SK-N-SH treated with all-trans-retinoic acid at 6 μM for 48 hours (cell line): ENCODE data around the gene SMPD1.

Experiments
- ATAC-seq: fragments of 200-7000 bp; cut with Tn5 transposase; 3 replicates; pipeline ENCODE4 v1.9.1; 2020; ENCODE audit warnings: mild to moderate bottlenecking, moderate library complexity
- ARNTL ChIP-seq: fragments of 450-650 bp; formaldehyde crosslinking; IDR thresholded peaks from 2 replicates; pipeline ENCODE4 v1.5.0; 2020; ENCODE audit warnings: low read depth, mild to moderate bottlenecking, moderate library complexity, borderline replicate concordance
- BACH2 ChIP-seq: fragments of 250-450 bp; sonication (Bioruptor Pico); IDR thresholded peaks from 2 replicates; pipeline ENCODE4 v1.9.0; 2021; ENCODE audit warnings: mild to moderate bottlenecking, borderline replicate concordance
- CSDC2 ChIP-seq: fragments of 250-450 bp; sonication (Bioruptor Pico); IDR thresholded peaks from 2 replicates; pipeline ENCODE4 v1.5.0; 2020; ENCODE audit warnings: mild to moderate bottlenecking, moderate library complexity
- ESRRG ChIP-seq: fragments of 250-450 bp; sonication (Bioruptor Pico); IDR thresholded peaks from 2 replicates; pipeline ENCODE4 v1.6.1; 2021; ENCODE audit warnings: mild to moderate bottlenecking
- GLIS3 ChIP-seq: fragments of 250-450 bp; sonication (Bioruptor Pico); IDR thresholded peaks from 2 replicates; pipeline ENCODE4 v1.5.0; 2020; ENCODE audit warnings: mild to moderate bottlenecking, moderate library complexity
- ISL1 ChIP-seq: fragments of 250-450 bp; sonication (Bioruptor Pico); IDR thresholded peaks from 2 replicates; pipeline ENCODE4 v2.1.2; 2022; ENCODE audit warnings: mild to moderate bottlenecking, moderate library complexity
- OSR1 ChIP-seq: fragments of 250-450 bp; sonication (Bioruptor Pico); IDR thresholded peaks from 2 replicates; pipeline ENCODE4 v1.8.0; 2022; ENCODE audit warnings: moderate library complexity, mild to moderate bottlenecking, inconsistent platforms
- PPARA ChIP-seq: fragments of 250-450 bp; sonication (Bioruptor Pico); IDR thresholded peaks from 2 replicates; pipeline ENCODE4 v1.5.0; 2020; ENCODE audit warnings: mild to moderate bottlenecking, borderline replicate concordance
- RARB ChIP-seq: fragments of 250-450 bp; sonication (Bioruptor Pico); IDR thresholded peaks from 2 replicates; pipeline ENCODE4 v1.8.0; 2021; ENCODE audit warnings: mild to moderate bottlenecking, moderate library complexity
- SNAI2 ChIP-seq: fragments of 250-450 bp; sonication (Bioruptor Pico); IDR thresholded peaks from 2 replicates; pipeline ENCODE4 v1.5.0; 2020; ENCODE audit warnings: mild to moderate bottlenecking, moderate library complexity
- TCF4 ChIP-seq: fragments of 250-450 bp; sonication (Bioruptor Pico); IDR thresholded peaks from 2 replicates; pipeline ENCODE4 v1.8.0; 2021; ENCODE audit warnings: mild to moderate bottlenecking, moderate library complexity, borderline replicate concordance
- ZC3H10 ChIP-seq: fragments of 250-450 bp; sonication (Bioruptor Pico); IDR thresholded peaks from 2 replicates; pipeline ENCODE4 v1.5.1; 2021; ENCODE audit warnings: mild to moderate bottlenecking, moderate library complexity
- ZFP3 ChIP-seq: fragments of 250-450 bp; sonication (Bioruptor Pico); IDR thresholded peaks from 2 replicates; pipeline ENCODE4 v1.5.0; 2020; ENCODE audit warnings: mild to moderate bottlenecking, moderate library complexity
- ZFP30 ChIP-seq: fragments of 450-650 bp; formaldehyde crosslinking; IDR thresholded peaks from 2 replicates; pipeline ENCODE4 v1.5.0; 2022; ENCODE audit warnings: mild to moderate bottlenecking, moderate library complexity
- ZNF565 ChIP-seq: fragments of 450-650 bp; formaldehyde crosslinking; conservative IDR thresholded peaks from 2 replicates; pipeline ENCODE4 v1.5.0; 2020; ENCODE audit warnings: low read depth, mild to moderate bottlenecking, moderate library complexity
- ZNF8 ChIP-seq: fragments of 450-650 bp; formaldehyde crosslinking; IDR thresholded peaks from 2 replicates; pipeline ENCODE4 v1.5.0; 2020; ENCODE audit warnings: mild to moderate bottlenecking, moderate library complexity
- TF ChIP-seq, protein P1 (sequence below): fragments of 250-450 bp; sonication (Bioruptor Pico); IDR thresholded peaks from 2 replicates; pipeline ENCODE4 v1.8.0; 2020; ENCODE audit warnings: mild to moderate bottlenecking, moderate library complexity, borderline replicate concordance
- TF ChIP-seq, protein P2 (sequence below): fragments of 250-450 bp; sonication (Bioruptor Pico); IDR thresholded peaks from 2 replicates; pipeline ENCODE4 v1.5.1; 2020; ENCODE audit warnings: low read depth, mild to moderate bottlenecking, moderate library complexity
- TF ChIP-seq, protein P3 (sequence below): fragments of 250-450 bp; sonication (Bioruptor Pico); IDR thresholded peaks from 2 replicates; pipeline ENCODE4 v1.5.1; 2021; ENCODE audit warnings: mild to moderate bottlenecking, moderate library complexity
- TF ChIP-seq, protein P4 (sequence below): fragments of 250-450 bp; sonication (Bioruptor Pico); IDR thresholded peaks from 2 replicates; pipeline ENCODE4 v1.5.0; 2020; ENCODE audit warnings: mild to moderate bottlenecking, moderate library complexity
- TF ChIP-seq, protein P5 (sequence below): fragments of 250-450 bp; sonication (Bioruptor Pico); IDR thresholded peaks from 2 replicates; pipeline ENCODE4 v1.8.0; 2021; ENCODE audit warnings: low read depth, mild to moderate bottlenecking, moderate library complexity, borderline replicate concordance

Gene SMPD1

DNA sequence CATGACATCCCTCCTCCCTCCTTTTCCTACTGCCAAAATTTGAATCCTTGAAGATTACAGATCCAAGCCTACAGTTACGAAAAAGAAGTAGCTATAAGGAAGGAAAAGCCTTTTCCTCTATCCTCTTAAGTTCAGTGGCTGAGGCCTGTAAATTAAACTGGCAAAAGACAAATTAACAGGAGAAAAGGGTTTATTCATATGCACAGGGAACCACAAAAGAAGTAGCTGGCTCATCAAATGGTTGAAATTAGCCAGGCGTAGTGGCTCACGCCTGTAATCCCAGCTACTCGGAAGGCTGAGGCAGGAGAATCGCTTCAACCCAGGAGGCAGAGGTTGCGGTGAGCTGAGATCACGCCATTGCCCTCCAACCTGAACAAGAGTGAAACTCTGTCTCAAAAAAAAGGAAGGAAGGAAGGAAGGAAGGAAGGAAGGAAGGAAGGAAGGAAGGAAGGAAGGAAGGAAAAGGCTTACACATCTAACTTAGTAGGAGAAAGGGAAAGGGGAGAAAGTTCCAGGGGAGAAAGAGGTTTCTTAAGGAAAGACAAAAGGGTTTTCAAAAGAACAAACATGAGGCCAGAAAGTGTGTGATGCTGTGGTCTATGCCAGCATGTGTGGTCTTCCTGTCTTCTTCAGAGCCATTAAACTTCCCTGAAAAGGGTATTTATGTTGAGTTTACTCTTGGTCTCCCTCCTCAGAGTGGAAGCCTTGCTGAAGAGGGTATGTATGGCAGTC, 5.1 kb upstream of the SMPD1 start (continued):
- TF ChIP-seq, protein P1, sequence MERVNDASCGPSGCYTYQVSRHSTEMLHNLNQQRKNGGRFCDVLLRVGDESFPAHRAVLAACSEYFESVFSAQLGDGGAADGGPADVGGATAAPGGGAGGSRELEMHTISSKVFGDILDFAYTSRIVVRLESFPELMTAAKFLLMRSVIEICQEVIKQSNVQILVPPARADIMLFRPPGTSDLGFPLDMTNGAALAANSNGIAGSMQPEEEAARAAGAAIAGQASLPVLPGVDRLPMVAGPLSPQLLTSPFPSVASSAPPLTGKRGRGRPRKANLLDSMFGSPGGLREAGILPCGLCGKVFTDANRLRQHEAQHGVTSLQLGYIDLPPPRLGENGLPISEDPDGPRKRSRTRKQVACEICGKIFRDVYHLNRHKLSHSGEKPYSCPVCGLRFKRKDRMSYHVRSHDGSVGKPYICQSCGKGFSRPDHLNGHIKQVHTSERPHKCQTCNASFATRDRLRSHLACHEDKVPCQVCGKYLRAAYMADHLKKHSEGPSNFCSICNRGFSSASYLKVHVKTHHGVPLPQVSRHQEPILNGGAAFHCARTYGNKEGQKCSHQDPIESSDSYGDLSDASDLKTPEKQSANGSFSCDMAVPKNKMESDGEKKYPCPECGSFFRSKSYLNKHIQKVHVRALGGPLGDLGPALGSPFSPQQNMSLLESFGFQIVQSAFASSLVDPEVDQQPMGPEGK (CRISPR knock-in tag) = no peak

DNA sequence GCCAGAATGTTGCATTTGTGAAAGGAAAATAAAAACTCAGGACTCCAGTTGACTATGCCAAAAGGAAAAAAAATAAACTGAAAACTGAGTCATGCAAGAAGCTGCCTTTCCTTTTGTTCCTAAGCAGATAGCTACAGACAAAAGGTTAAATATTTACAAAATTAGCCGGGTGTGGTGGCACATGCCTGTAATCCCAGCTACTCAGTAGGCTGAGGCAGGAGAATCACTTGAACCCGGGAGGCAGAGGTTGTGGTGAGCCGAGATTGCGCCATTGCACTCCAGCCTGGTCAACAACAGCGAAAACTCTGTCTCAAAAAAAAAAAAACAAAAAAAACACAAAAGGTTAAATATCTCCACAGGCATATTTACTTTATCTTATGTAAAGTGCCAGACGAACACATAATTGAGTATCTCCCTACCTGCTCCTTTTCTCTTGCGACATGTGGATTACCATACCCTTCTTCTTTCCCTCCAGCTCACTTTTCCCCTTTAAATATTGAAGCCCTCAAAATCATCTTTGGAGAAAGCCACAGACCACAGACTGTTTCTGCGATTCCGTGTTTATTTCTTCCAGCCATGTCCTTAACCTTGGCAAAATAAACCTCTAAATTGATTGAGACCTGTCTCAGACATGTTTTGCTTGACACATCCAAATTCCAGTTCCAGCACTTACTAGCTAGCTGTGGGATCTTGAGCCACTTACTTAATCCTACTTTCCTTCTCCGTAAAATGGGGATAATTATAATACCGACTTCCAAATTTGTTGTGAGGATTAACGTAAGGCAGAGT, 2.3 kb upstream of the SMPD1 start:
- no peak for ATAC-seq
- TF ChIP-seq ARNTL (CRISPR knock-in tag) (no peak), BACH2 (CRISPR knock-in tag) (no peak), ZFP30 (CRISPR knock-in tag) (no peak), ZC3H10 (CRISPR knock-in tag) (no peak), RARB (CRISPR knock-in tag) (no peak), TCF4 (no peak), ESRRG (CRISPR knock-in tag) (no peak), ZNF565 (no peak), SNAI2 (no peak), PPARA (no peak), GLIS3 (no peak), ZFP3 (no peak), ZNF8 (CRISPR knock-in tag) (no peak), ISL1 (CRISPR knock-in tag) (no peak), CSDC2 (CRISPR knock-in tag) (no peak), OSR1 (CRISPR knock-in tag) (no peak)
- TF ChIP-seq, protein P2, sequence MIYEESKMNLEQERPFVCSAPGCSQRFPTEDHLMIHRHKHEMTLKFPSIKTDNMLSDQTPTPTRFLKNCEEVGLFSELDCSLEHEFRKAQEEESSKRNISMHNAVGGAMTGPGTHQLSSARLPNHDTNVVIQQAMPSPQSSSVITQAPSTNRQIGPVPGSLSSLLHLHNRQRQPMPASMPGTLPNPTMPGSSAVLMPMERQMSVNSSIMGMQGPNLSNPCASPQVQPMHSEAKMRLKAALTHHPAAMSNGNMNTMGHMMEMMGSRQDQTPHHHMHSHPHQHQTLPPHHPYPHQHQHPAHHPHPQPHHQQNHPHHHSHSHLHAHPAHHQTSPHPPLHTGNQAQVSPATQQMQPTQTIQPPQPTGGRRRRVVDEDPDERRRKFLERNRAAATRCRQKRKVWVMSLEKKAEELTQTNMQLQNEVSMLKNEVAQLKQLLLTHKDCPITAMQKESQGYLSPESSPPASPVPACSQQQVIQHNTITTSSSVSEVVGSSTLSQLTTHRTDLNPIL (CRISPR knock-in tag) = no peak
- TF ChIP-seq, protein P1 (CRISPR knock-in tag) = no peak
- TF ChIP-seq, protein P3, sequence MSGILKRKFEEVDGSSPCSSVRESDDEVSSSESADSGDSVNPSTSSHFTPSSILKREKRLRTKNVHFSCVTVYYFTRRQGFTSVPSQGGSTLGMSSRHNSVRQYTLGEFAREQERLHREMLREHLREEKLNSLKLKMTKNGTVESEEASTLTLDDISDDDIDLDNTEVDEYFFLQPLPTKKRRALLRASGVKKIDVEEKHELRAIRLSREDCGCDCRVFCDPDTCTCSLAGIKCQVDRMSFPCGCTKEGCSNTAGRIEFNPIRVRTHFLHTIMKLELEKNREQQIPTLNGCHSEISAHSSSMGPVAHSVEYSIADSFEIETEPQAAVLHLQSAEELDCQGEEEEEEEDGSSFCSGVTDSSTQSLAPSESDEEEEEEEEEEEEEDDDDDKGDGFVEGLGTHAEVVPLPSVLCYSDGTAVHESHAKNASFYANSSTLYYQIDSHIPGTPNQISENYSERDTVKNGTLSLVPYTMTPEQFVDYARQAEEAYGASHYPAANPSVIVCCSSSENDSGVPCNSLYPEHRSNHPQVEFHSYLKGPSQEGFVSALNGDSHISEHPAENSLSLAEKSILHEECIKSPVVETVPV = no peak
- TF ChIP-seq, protein P4, sequence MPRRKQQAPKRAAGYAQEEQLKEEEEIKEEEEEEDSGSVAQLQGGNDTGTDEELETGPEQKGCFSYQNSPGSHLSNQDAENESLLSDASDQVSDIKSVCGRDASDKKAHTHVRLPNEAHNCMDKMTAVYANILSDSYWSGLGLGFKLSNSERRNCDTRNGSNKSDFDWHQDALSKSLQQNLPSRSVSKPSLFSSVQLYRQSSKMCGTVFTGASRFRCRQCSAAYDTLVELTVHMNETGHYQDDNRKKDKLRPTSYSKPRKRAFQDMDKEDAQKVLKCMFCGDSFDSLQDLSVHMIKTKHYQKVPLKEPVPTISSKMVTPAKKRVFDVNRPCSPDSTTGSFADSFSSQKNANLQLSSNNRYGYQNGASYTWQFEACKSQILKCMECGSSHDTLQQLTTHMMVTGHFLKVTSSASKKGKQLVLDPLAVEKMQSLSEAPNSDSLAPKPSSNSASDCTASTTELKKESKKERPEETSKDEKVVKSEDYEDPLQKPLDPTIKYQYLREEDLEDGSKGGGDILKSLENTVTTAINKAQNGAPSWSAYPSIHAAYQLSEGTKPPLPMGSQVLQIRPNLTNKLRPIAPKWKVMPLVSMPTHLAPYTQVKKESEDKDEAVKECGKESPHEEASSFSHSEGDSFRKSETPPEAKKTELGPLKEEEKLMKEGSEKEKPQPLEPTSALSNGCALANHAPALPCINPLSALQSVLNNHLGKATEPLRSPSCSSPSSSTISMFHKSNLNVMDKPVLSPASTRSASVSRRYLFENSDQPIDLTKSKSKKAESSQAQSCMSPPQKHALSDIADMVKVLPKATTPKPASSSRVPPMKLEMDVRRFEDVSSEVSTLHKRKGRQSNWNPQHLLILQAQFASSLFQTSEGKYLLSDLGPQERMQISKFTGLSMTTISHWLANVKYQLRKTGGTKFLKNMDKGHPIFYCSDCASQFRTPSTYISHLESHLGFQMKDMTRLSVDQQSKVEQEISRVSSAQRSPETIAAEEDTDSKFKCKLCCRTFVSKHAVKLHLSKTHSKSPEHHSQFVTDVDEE = no peak

DNA sequence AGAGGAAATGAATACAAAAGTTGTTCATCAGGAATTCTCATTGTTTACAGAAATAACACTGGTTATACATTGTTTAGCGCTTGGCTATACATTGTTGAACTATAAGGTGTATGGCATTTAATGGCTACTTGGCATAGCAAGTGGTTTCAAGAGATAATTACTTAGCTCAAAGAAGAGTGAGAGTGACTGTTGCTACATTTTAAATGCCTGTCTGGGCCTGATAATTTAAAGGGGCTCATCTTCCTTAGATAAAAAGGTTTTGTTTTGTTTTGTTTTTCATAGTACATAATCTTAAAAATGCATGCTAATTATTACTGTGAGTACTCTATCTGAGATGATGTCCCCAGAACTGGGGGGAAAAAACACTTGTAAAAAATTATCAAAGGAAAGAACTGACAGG, 1.5 kb upstream of the SMPD1 start:
- TF ChIP-seq, protein P2 (CRISPR knock-in tag) = no peak
- TF ChIP-seq BACH2 (CRISPR knock-in tag) = no peak
- no peak for TF ChIP-seq ZC3H10 (CRISPR knock-in tag)
- no peak for TF ChIP-seq ISL1 (CRISPR knock-in tag)
- TF ChIP-seq, protein P5, sequence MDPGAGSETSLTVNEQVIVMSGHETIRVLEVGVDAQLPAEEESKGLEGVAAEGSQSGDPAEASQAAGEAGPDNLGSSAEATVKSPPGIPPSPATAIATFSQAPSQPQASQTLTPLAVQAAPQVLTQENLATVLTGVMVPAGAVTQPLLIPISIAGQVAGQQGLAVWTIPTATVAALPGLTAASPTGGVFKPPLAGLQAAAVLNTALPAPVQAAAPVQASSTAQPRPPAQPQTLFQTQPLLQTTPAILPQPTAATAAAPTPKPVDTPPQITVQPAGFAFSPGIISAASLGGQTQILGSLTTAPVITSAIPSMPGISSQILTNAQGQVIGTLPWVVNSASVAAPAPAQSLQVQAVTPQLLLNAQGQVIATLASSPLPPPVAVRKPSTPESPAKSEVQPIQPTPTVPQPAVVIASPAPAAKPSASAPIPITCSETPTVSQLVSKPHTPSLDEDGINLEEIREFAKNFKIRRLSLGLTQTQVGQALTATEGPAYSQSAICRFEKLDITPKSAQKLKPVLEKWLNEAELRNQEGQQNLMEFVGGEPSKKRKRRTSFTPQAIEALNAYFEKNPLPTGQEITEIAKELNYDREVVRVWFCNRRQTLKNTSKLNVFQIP (CRISPR knock-in tag) = no peak
- TF ChIP-seq, all 23 proteins: peak for 0
- ATAC-seq = no peak
